HG03095 (cell line): Measurements from ENCODE around the gene RNF166.

Experiments used
- ATAC-seq: cut with Tn5 transposase; IDR thresholded peaks from one replicate; pipeline ENCODE4 v1.9.1; 2021; ENCODE audit warnings: moderate library complexity; ENCODE audit not compliant: unreplicated experiment

Gene RNF166

DNA sequence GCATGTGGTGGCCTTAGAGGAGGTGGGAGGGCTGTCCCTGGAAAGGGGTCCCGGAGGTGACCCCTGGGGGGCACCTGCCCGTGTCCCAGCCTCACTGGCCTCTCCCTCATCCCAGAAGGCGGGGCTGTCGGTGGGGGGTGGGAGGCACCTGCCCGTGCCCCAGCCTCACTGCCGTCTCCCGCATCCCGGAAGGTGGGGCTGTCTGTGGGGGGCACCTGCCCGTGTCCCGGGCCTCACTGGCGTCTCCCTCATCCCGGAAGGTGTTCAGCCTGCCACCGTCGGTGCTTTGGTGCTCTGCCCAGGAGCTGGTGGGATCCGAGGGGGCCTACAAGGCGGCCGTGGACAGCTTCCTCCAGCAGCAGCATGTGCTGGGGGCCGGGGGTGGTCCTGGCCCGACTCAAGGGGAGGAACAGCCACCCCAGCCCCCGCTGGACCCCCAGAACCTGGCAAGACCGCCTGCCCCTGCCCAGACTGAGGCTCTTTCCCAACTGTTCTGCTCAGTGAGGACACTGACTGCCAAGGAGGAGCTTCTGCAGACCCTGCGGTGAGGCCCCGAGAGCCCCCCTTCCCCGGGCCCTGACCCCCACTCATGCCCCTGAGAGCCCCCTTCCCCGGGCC lies 6.3 kb upstream of the RNF166 start:
- no peak for ATAC-seq

DNA sequence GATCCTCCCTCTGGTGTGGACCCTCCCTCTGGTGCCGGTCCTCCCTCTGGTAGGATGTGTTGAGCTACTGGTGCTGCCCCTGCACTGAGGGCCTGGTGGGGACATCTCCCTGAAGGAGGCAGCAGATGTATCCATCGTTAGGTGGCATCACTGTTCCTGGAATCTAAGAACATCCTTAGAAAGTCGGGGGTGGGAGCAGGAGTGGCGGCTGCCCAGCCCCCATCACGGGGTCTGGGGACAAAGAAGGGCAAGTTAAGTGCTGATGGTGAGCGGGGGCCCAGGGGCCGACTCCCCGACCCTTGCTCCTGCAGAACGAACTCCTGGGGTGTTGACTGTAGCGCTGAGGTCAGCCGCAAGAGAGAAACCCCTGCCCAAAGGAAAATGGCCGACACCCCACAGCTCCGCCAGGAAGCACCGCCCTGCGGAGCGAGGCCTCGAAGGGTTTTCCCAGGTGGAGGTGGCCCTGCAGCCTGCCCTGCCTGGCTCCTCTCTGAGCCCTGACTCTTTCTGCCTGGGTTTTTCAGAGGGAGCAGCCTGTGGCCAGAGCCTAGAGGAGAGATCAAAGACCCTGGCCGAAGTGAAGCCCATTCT lies 5.6 kb upstream of the RNF166 start:
- ATAC-seq = no peak

GRCh38 chr16:88710556-88710955 lies 4.3 kb upstream of the RNF166 start:
- ATAC-seq = no peak

DNA sequence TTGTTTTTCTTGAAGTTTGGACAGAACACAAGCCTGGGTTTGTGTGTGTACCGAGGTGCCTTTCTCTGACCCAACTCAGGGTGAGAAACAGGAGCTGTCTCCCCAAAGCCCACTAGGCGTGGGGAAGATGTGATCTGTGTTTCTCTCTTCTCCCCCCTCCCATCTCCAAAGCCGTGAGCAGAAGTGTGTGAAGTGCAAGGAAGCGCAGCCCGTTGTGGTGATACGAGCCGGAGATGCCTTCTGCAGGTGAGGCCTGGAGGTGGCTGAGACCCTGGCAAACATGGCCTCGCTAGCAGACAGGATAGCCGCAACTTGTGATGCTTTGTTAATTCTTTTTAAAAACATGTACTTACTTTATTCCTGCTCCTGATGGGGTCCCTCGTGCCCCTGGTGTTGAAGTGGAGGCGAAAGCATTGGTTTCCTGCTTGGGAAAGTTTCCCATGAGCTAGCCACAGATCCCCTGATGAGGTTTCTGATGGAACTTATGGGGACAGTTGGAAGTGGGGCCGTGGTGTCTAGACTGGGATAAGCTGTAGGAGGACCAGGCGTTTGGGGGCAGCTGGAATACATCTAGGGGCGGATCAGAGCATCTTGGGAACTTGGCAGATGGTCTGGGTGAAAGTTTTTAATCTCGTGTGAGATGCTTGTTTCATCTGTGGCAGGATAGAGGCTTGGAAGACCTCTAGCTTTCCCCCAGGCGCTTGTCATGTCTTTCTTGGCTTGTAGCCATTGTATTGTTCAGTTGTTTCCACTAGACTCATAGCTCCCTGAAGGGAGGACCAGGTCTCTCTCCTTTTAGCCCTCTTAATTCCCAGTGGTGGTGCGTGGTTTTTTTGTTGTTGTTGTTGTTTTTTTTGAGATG lies 988 bp upstream of the RNF166 start:
- no peak for ATAC-seq

DNA sequence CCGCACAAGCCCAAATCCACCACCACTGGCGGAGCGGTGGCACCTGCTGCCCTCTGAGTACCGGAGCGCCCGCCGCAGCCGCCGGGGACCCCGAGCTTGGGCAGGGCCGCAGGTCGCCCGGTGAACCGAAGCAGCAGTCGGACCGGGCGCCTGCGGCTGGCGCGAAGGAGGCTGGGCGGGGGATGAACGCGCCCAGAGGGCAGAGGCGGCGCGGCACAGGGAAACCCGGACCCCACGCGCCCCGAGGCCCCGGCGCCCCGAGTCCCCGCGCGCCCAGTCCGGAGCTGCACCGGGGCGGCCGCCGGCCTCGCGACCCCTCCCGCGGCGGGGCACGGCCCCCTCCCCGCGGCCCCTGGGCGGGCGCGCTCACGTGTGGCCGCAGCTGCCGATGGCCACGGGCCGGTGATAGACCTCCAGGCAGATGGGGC lies 393 bp downstream of the RNF166 start:
- ATAC-seq = peak; percentile 6

DNA sequence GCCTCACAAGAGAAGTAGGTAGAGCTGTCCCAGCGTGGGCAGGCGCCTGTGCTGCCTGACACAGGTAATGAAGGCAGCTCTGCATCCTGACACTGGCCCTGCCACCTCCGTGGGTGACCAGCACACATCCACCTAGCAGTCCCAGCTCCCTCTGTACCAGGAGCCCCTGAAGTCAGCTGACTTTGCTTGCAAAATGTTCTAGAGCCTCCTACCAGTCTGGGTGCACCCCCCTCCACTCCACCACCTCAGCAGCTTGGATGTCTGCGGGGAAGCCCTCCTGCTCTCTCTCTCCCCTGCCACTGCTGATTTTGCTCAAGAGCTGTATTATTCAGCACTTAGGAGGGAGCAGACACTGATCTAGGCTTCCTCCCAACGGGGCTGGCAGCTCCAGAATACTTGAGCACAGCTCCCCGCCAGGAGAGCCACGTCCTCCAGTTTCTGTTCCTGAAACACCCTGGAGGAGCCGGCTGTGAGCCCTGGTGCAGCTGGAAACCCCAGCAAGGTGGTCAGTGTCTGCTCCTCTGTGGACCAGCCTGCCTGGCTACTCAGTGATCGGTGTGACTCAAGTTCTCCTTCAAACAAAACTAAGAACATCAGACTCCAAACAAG lies 1.0 kb downstream of the RNF166 start:
- no peak for ATAC-seq

DNA sequence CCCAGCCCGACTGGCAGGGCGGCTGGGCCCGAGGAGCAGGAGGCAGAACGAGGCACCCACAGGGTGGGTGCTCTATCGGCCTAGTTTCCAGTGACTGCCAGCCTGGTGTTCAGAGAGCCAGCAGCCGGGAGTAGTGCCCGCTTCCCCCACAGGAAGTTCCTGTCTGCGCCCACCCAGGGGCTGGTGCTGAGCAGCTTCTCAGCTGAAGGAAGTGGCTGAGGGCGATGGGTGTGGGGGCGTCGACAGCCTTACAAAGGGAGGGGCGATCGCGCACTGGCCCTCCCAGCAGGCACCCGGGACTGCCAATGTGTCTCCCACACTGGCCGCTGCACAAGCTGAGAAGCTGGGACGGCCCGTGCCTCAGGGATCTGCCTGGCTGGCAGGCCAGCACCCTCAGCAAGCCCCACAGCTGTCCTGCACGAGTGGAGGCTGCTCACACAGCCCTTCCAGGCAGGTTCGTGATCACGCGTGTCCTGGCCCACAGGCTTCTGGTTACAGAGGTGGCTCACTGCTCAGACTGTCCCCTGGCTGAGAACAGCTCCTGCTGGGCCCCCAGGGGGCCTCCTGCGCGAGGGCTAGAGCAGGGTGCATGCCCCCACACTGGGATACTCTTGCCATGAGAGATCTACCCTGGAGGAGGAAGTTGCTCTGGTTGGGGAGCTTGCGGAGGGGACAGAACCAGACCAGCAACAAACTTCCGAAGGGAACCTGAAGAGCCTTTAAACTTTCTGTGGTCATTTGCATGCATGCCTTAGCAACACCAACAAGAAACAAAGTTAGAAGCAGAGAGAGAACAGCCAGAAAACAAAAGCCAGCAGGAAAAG lies 2.5 kb downstream of the RNF166 start:
- ATAC-seq = no peak

DNA sequence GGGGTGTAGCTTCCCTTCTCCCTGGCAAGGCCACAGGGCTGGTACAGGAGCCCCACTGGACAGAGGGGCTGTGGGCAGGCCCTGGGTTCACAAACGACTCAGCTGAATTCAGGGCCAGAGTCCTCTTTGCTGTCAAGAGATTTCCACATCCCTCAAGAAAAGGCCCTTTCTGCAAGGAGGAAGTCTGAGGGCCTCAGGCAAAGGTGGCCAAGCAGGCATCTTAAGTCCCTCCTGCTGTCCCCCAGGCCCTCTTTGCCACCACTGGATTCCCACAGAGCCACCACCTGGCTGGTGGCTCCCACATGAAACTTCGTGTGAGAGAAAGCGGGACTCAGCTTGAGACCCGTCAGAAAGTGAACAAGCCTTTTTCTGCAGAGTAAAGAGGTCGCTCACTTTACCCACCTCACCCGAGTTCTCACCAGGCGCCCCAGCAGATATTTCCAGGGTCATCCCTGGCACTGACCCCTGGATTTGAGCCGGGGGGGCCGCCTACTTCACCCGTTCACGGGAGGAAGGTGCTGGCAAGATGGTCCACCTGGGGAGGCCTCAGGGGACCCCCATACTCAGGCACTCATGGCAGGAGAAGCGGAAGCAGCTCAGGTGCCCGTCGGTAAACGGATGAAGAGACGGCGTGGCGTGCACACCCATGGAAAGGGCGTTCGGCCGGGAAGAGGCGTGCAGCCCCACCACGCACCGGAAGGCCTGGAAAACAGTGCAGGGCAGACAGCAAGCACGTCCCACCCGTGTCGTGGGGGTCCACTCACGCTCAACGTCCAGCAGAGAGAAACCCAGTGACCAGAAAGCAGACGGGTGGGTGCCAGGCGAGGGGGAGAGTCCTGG lies 3.6 kb downstream of the RNF166 start:
- no peak for ATAC-seq

DNA sequence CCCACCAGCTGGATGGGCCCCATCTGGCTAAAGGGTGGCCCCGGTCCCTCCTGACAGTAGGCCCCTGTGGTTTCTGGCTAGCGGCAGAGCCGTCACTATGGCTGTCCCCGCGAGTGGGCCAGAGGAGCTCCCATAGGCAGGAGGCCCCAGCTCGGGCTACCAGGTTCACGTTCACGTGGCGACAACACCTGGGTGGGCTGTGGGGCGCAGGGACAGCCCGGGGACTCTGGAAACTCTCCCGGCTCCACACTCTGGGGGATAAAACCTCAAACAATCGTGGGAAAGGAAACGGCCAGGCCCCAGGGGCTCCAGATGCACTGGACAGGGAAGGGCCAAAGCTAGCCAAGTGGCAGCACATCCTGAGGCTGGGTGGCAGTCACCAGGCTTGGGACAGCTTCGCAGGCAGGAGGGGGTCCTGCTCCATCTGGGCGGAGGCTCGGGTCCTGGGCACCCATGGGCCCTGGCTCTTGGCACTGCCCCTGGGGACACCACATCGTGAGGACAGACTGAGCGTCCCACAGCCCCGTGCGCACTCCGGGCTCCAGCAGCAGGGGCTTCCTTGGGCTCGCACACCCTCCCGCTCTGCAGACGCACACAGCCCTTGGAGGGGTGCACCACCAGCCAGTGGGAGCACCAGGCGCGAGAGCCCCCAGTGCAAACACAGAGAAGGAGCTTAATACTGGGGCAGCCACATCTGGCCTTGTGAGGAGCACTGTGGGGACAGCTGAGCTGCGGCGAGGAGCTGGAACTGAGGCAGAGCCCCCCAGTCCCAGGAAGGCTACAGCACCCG lies 4.4 kb downstream of the RNF166 start:
- ATAC-seq = no peak

DNA sequence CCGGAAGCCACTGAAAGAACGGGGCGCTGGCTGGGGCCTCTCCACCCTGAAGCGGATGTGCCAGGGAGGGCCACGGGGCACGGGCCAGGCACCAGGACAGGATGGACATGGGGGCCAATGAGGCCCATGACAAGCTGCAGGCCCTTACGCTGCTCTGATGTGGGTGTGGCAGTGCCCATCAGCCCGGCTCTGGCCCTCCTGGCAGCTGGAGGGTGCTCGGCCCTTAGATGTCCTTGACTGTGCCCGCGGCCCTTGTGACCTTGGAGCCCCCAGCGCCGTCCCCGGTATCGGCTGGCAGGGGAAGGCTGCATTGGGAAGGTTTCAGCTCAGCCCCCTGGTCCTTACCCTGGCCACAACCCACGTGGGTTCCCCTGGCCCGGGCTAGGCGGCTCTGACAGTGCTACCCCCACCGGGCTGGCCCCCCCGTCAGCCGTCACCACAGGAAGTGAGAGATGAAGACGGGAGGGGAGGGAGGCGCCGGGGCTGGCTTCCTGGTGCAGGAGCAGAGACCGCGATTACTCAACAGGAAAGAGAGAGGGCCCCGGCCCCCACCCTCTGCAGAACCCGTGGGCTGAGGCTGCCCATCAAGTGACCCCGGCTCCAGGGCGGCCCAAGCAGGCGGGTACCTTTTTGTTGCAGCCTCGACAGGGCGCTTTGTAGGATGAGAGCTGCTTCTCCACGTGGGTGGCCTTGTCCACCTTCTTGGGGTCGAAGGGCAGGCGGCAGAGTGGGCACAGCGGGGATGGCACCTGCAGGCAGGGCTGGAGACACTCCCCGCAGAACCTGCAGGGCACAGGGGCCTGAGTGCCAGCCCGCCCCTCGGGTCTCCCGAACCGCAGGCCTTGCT lies 5.3 kb downstream of the RNF166 start:
- ATAC-seq = peak; percentile 67

- ATAC-seq = no peak
These were observed 5.9 kb downstream of the RNF166 start for GRCh38 chr16:88700322-88700635.

- no peak for ATAC-seq
These were observed 7.0 kb downstream of the RNF166 start for GRCh38 chr16:88699180-88699579.

DNA sequence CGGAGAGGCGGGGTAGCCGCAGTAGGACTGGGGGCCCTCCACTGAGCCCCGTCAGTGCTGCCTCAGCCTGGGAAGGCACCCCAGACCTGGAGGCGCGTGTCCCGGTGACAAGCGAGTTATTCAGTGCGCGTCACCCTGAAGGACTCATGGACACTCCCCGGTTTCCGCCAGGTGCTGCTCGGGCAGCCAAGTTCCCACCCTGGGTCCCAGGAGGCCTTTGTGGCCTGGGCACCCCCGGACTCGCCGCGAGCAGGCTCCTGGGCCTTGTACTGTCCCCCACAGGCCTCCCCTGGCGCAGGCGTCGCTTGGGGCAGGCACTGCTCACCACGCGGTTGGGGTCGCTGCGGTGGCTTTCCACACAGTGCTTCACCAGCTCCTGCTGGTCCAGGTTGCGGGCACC lies 7.6 kb downstream of the RNF166 start:
- no peak for ATAC-seq

GRCh38 chr16:88697831-88698615 lies 8.2 kb downstream of the RNF166 start:
- ATAC-seq = no peak

DNA sequence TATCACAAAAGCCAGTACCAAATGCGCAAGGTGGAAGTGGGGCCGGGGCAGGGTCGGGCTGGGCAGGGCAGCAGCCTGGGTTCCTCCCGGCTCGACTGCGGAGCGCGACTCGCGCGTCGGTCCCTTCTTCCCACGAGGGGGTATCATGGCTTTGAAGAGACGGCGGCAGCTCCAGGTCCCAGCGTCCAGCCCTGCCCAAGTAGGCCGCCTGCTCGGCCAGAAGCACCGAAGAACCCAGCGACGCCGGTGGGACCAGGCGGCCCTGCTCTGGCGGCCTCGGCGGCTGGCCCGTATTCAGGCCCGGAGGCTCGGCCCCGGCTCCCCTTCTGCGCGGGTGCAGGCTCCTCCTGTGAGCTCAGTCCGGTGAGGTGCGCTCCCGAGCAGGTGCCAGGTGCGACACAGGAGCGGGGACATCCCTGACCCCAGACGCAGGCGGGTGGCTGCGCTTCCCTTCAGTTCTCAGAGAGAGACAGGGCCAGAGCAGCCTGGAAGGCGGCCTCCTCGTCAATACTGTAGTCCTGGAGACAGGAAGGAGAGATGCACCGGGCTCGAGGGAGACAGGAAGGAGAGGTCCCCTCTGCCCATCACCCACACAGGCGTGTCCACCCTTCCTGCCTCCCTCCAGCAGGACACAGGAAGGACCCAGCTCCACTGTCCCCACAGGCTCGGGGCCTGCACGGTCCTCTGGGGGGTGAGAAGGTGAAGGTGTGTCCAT lies 8.9 kb downstream of the RNF166 start:
- no peak for ATAC-seq

GRCh38 chr16:88696441-88696840 lies 9.8 kb downstream of the RNF166 start:
- ATAC-seq = no peak

DNA sequence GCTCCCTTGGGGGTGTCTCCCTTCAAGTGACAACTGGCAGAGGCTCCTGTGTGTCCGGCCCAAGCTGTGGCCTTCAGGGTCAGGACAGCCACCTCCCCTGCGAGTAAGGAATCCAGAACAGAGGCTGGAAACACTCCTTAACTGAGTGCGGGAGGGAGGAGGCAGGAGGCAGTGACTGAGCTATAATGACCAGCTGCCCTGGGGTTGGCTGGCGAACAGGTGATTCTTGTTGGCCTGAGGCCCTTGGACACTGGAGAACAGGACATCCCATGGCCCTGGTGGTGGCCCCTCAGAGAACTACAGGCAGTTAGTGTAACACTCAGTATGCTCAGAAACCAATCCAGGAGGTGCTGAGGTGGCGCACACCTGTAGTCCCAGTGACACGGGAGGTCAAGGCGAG lies 10.5 kb downstream of the RNF166 start:
- no peak for ATAC-seq
